Measurements from ENCODE around the gene ZDHHC15.
"Not testable (repeated sequence)": the region's sequence is repeated elsewhere in the genome, so short reads cannot be mapped to it uniquely, and the experiment has no call there.

The ZDHHC15 gene, protein sequence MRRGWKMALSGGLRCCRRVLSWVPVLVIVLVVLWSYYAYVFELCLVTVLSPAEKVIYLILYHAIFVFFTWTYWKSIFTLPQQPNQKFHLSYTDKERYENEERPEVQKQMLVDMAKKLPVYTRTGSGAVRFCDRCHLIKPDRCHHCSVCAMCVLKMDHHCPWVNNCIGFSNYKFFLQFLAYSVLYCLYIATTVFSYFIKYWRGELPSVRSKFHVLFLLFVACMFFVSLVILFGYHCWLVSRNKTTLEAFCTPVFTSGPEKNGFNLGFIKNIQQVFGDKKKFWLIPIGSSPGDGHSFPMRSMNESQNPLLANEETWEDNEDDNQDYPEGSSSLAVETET

GRCh38 chrX:75522565-75523431 is at the start of gene ZDHHC15:
TSS of gene ZDHHC15 (minus strand) at chrX:75523037. CDS start at chrX:75523024, 13 bp downstream.
- DNase-seq, result no peak

- DNase-seq, result not testable (repeated sequence)
Measured at GRCh38 chrX:75560544-75560943, 37.7 kb upstream of the ZDHHC15 start.

DNA sequence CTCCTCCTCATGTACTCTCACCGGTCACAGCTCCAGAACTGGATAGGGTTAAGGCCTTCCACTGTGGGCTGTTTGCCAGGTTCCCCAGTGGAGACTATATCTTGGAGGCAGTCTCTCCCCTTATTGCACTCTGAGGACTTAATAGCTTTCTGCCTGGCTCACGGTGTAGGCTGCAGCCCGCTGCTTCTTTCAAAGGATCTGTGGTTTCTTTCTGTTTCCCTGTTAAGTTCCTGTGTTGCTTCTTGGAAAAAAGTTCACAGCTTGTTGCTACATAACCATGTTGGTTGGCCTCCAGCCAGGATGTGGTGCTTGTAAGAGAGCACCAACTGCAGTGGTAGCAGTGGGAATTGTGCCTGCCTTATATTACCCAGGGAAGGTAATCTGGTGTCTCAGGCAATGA is 24.9 kb upstream of the ZDHHC15 start:
- no peak for DNase-seq

DNA sequence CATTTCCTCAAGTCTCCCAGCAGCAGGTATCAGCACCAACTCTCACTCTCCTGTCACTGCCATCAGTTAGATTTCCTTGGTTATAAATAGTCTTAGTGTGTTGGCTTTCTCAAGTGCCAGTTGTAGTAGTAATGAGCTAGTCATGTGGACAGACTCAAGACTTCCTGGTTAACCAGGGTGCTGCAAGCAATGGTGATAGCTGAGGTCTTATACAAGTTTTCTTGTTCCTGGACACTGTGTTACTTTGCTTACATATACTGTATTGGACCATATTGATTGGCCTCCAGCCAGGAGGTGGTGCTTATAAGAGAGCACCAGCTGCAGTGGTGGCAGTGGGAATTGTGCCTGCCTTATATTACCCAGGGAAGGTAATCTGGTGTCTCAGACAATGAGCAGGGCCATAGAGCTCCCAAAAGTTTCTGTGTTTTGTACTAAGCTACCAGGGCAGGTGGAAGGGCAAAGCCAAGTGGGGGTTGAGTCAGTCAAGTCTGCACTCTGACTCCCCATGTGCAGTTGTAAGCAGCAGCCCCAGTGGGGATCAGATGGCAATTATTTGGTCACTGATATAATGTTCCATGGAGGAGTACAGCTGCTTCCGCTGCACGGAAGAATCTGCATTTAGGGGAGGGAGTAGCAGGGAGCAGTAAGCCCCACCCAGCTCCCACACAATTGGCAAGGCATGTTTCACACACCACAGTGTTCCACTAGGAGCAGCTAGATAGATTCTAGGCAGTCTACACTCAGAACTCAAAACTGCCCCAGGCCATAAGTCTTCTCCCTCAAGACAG is 24.1 kb upstream of the ZDHHC15 start:
- no peak for DNase-seq

GRCh38 chrX:75544786-75545185 is 21.9 kb upstream of the ZDHHC15 start:
- DNase-seq, result no peak

GRCh38 chrX:75483933-75484332 is 38.9 kb downstream of the ZDHHC15 start:
- DNase-seq, result no peak

DNA sequence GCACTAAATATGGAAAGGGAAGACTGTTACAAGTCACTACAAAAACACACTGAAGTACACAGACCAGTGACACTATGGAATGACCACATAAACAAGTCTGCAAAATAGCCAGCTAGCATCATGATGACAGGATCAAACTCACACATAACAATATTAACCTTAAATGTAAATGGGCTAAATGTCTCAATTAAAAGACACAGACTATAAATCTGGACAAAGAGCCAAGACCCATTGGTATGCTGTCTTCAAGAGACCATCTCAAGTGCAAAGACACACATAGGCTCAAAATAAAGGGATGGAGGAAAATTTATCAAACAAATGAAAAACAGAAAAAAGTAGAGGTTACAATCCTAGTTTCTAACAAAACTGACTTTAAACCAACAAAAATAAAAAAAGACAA is 61.1 kb downstream of the ZDHHC15 start:
- DNase-seq, result not testable (repeated sequence)

DNA sequence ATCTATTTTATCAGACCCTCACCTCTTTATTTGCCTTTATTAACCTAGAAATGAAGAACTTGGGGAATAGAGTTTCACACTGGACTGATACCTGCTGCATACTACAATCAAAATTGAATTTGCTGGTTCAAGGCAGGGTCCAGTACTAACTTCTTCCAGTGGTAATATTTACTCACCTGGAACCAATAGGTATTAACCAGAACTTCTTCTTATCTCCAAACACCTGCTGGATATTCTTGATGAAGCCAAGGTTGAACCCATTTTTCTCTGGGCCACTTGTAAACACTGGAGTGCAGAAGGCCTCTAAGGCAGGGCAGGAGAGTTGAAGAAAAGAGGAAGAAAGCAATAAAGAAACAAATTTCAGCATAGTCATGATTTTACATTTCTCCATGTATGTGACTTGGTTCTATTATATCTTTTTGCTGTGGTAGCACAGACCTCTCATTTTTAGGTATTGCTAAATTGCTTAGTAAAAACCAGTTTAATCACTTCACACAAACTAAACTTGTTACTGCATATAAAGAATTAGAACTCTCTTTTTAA is 101.1 kb downstream of the ZDHHC15 start:
- DNase-seq, result no peak

GRCh38 chrX:75407153-75407552 is 115.7 kb downstream of the ZDHHC15 start:
- DNase-seq, result not testable (repeated sequence)

DNA sequence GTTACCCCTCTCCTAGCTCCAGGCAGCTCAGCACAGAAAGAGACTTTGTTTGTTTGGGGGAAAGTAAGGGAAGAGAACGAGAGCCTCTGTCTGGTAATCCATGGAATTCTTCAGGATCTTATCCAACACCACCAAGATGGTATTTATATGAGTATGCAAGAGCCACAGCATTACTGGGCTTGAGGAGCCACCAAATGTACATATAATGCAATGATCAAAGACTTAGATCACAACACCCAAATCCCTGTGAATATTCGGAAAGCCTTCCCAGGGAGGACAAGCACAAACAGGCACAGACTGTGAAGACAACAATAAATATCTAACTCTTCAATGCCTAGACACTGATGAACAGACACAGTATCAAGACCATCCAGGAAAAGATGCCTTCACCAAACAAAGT is 132.4 kb downstream of the ZDHHC15 start:
- DNase-seq, result no peak

DNA sequence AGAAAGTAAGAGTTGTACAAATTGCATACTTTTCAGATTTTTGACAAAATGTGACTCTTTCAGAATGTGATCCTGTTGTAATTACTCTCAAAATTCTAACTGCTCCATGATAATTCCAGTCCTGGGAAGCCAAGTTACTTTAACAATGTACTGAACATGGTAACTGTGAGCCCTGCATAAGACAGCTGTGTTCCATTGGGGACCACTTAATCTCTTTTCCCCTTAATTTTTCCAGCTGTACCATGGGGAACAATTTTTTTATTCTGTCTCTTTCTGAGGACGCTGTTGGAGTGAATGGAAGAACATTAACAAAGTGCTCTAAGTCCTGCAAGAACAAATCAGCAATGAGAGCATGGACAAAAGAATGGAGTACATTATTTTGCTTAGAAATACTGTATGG is 153.1 kb downstream of the ZDHHC15 start:
- no peak for DNase-seq

GRCh38 chrX:75366861-75367260 is 156.0 kb downstream of the ZDHHC15 start:
- no peak for DNase-seq

GRCh38 chrX:75365243-75365975 is 157.4 kb downstream of the ZDHHC15 start:
- DNase-seq, result no peak

- DNase-seq, result no peak
Measured at GRCh38 chrX:75361788-75362187, 161.0 kb downstream of the ZDHHC15 start.

- not testable (repeated sequence) for DNase-seq
Measured at GRCh38 chrX:75348601-75349000, 174.2 kb downstream of the ZDHHC15 start.

DNA sequence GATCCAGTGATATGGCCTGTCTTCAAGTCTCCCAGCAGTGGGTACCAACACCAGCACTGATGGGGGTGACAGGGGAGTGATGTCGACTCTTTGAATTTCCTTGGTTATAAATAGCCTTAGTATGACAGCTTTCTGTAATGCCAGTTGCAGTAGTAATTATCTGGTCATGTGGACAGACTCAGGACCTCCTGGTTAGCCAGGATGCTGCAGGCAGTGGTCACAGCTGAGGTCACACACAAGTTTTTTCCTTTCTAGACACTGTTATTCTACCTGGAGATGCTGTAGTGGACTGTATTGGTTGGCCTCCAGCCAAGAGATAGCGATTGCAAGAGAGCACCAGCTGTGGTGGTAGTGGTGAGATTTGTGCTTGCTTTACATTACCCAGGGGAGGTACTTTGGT is 185.3 kb downstream of the ZDHHC15 start:
- no peak for DNase-seq

DNA sequence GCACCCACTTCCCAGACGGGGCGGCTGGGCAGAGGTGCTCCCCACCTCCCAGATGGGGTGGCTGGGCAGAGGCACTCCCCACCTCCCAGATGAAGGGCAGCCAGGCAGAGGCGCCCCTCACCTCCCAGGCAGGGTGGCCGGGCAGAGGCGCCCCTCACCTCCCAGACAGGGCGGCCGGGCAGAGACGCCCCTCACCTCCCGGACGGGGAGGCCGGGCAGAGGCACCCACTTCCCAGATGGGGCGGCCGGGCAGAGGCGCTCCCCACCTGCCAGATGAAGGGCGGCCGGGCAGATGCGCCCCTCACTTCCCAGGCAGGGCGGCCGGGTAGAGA is 187.7 kb downstream of the ZDHHC15 start:
- DNase-seq, result no peak

- DNase-seq, result not testable (repeated sequence)
Measured at GRCh38 chrX:75334407-75335126, 188.3 kb downstream of the ZDHHC15 start.

GRCh38 chrX:75327607-75328006 is 195.2 kb downstream of the ZDHHC15 start:
- no peak for DNase-seq

Data from GOT3 (cell line).